Right lobe of liver (tissue), 6 donors: ENCODE measurements around the gene POLR2L. TPM values are rescaled to one million over a fixed set of nuclear protein-coding genes. Genes with fewer than 3 reads are reported as not detected.
A peak's percentile ranks its signal among the peaks of the same experiment; 100 is the strongest.

Source experiments
- ATAC-seq, 4 donors: fragments of 200-7000 bp; cut with Tn5 transposase; one replicate each; pipeline ENCODE4 v1.9.1; 2020; ENCODE audit warnings: mild to moderate bottlenecking in 4 of 4, moderate library complexity in 4 of 4
- DNase-seq, 3 donors: peaks; one replicate each; pipeline ENCODE4 v3.0.0-alpha.2; 2020
- H3K27ac ChIP-seq, 3 donors: fragments of 200-600 bp; one replicate each; pipeline ENCODE4 v1.8.0; 2022
- H3K27me3 ChIP-seq, 2 donors: fragments of 200-600 bp; one replicate each; pipeline ENCODE4 v1.8.0; 2022
- H3K36me3 ChIP-seq, 4 donors: fragments of 200-600 bp; sonication (generic) in 1 of 4; one replicate each; pipeline versions ENCODE4 v1.5.1 to v1.8.0; 2017 to 2022; ENCODE audit warnings: control low read depth in 1 of 4
- H3K4me1 ChIP-seq, 4 donors: fragments of 200-600 bp; sonication (generic) in 1 of 4; one replicate each; pipeline versions ENCODE4 v1.5.1 to v1.8.0; 2017 to 2022; ENCODE audit warnings: control low read depth in 1 of 4
- H3K4me3 ChIP-seq, 3 donors: fragments of 200-600 bp; one replicate each; pipeline ENCODE4 v1.8.0; 2022
- H3K9me3 ChIP-seq, 4 donors: fragments of 200-600 bp; sonication (generic) in 1 of 4; one replicate each; pipeline versions ENCODE4 v1.5.1 to v1.8.0; 2017 to 2022; ENCODE audit warnings: control low read depth in 1 of 4
- POLR2A ChIP-seq: fragments of 450-650 bp; IDR thresholded peaks from one replicate; pipeline ENCODE4 v1.6.1; 2017; ENCODE audit warnings: antibody characterized with exemption, mild to moderate bottlenecking
- WGBS: methylation state at CpG from one replicate; pipeline ENCODE4 v1.1.6; 2018; ENCODE audit warnings: low coverage, low lambda C conversion rate; ENCODE audit not compliant: insufficient coverage; ENCODE audit errors: missing lambda C conversion rate; 5-methylcytosine and 5-hydroxymethylcytosine counted together
- intact Hi-C, 2 donors: fragments of 100-400 bp; cut with DNase I; formaldehyde crosslinking; loops; one replicate each; pipeline versions ENCODE4 v1.11.2 to v1.14.1; 2022
- total RNA-seq, 6 experiments: library from RNA; depleted of rRNA in 2 of 6; stranded (reverse); fragments of >200 nt in 2 of 6; fragmentation: NEBNext Ultra II Directional in 3 of 6; extraction: Animal tissue kit (Norgen Biotek cat#: 25700) in 3 of 6; gene quantifications; one replicate each; pipeline versions ENCODE4 v1.1.0 to v1.2.4, GENCODE V29; 2016 to 2023
- TF ChIP-seq, protein P1 (sequence below), 4 donors: fragments of 200-600 bp in 3 of 4; fragments of 450-650 bp in 1 of 4; IDR thresholded peaks; one replicate each; pipeline versions ENCODE4 v1.5.1 to v1.8.0; 2016 to 2022; ENCODE audit warnings: antibody characterized with exemption in 4 of 4, mild to moderate bottlenecking in 2 of 4
- donor health status: DM: no; HTN: yes; CAD: no.
- donor health status: DM: no; HTN: no; CAD: no.
- donor health status: DM: no; HTN: no; CAD: no.
- donor health status: DM: no; HTN: yes; CAD: no.
- donor health status: DM: no; HTN: yes; CAD: no.

Gene POLR2L
- total RNA-seq, 6 experiments from 2014 or later, result 34.5 to 88.1 (median 72.9) TPM

DNA sequence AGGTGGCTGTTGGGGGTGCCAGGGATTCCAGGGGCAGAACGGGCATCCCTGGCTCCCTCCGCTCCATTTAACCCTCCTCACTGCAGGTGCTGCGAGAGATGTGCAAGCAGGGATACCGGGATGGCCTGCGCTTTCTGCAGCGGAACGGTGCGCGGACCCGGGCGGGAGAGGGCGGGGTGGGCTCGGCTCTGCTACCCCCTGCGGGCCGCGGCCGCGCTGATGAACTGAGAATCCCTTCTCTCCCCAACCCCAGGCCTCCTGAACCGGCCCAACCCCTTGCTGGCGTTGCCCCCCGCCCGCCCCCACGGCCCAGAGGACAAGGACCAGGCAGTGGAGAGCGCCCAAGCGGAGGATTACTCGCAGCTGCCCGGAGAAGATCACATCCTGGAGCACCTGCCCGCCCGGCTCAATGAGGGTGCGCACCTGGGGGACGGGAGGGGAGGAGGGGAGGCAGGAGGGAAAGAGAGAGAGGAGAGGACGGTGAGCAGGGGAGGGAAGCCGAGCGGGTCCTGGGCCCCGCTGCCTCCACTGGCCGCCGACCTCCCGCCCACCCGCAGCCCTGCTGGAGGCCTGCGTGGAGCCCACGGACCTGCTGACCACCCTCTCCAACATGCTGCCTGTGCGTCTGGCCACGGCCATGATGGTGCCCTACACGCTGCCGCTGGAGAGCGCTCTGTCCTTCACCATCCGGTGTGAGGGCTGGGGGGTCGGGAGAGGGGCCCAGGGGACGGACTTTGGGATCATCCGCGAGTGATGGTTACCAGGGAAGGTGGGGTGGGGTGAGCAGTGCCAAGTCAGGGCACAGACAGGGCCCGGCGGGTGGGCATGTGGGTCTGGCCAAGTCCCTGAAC is 18.7 kb downstream of the POLR2L start:
- Histone ChIP-seq H3K27me3 (no peaks in the 10 kb centered on the region), H3K4me3 (no peak overlapping the region), H3K27ac (no peak overlapping the region), H3K9me3 (no peaks in the 10 kb centered on the region), H3K4me1 (peaks cover 0 to 63% (median 24%) of the 10 kb centered on the region in 4 donors), H3K36me3 (peaks cover 0 to 24% (median 7%) of the 10 kb centered on the region in 4 donors)
- TF ChIP-seq, protein P1, sequence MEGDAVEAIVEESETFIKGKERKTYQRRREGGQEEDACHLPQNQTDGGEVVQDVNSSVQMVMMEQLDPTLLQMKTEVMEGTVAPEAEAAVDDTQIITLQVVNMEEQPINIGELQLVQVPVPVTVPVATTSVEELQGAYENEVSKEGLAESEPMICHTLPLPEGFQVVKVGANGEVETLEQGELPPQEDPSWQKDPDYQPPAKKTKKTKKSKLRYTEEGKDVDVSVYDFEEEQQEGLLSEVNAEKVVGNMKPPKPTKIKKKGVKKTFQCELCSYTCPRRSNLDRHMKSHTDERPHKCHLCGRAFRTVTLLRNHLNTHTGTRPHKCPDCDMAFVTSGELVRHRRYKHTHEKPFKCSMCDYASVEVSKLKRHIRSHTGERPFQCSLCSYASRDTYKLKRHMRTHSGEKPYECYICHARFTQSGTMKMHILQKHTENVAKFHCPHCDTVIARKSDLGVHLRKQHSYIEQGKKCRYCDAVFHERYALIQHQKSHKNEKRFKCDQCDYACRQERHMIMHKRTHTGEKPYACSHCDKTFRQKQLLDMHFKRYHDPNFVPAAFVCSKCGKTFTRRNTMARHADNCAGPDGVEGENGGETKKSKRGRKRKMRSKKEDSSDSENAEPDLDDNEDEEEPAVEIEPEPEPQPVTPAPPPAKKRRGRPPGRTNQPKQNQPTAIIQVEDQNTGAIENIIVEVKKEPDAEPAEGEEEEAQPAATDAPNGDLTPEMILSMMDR (IDR thresholded peaks at IDR 0.05), result no peak
- no peak for TF ChIP-seq POLR2A
- intact Hi-C loops, result no loop called here
- WGBS, result 83% methylated on average over 17 of the region's 53 CpGs
- ATAC-seq (no peak), DNase-seq (no peak)

DNA sequence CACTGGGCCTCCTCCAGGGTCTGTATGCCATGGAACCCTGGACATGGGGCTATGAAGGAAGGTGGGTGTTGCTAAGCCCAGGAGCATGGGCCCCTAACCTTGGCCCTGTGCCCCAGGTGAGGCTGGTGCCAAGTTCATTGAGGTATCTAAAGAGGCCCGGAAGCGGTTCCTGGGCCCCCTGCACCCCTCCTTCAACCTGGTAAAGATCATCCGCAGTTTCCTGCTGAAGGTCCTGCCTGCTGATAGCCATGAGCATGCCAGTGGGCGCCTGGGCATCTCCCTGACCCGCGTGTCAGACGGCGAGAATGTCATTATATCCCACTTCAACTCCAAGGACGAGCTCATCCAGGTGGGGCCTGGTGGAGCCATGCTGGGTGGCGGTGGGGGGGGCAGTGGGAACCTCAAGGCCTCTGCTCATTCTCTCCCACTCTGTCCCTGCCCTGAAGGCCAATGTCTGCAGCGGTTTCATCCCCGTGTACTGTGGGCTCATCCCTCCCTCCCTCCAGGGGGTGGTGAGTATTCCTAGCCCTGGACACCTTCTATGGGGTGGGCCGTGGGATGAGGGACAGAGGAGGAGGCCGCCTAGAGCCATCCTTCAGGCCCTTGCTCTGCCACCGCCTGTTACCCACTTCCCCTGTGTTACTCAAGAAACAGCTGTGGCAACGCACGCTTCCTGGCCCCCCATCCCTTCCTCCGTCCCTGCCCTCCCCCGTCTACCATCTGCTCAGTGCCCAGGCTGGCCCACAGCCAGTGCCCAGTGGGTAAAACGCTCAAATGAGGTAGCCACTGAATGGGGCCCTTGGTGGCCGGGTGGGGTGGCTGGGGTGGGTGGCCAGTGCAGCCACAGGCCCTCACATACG is 20.6 kb downstream of the POLR2L start:
- peaks cover 0 to 52% (median 24%) of the 10 kb centered on the region in 4 donors for H3K4me1 ChIP-seq
- TF ChIP-seq, protein P1 (IDR thresholded peaks at IDR 0.05), result no peak
- no peak for TF ChIP-seq POLR2A
- H3K27me3 ChIP-seq, result no peaks in the 10 kb centered on the region
- DNase-seq (no peak), ATAC-seq (no peak)
- intact Hi-C loops, result no loop called here
- no peaks in the 10 kb centered on the region for H3K9me3 ChIP-seq
- peaks cover 0 to 24% (median 7%) of the 10 kb centered on the region in 4 donors for H3K36me3 ChIP-seq
- H3K27ac ChIP-seq, result peak overlapping the region; percentile 36 to 94 (median 88)
- WGBS, result 36% methylated on average over 14 of the region's 22 CpGs
- H3K4me3 ChIP-seq, result peak overlapping the region; percentile 30 to 99 (median 71)

DNA sequence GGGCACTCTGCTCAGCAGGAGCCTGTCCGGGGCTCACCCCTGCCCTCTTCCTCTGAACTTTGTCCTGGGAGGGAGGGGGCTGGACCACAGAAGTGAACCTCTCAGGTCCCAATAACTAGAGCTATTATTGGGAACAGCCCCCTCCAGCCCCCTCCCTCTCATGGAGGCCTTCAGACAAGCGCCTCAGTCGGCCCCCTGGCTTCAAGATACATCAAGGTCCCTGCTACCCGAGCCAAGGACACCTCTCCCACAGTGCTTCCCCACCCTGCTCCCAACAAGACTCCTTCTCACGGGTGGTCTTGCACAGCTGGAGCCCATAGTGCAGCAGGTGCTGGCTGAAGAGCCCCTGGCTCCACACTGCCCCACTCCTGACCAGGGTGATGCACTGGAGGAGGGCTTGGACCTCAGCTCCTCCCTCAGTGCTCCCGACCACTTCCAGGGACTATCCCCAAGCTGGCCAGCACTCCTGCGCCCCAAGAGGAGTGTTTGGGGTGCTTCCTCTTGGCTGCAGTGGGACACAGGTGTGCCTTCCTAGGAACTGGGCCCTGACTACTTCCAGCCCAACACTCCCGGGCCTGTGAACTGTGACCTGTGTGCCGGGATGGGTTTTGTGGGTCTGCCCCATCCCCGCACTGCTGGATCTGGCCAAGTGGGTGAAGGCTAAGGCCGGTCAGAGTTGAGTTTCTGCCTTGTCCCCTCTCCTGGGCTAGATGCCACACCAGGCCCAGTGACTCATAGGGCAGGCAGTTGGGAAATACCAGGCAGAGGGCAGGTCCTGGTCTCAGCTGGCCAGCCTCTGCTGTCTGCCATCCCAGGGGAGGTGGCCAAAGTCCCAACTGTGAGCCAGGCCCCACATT is 21.4 kb downstream of the POLR2L start:
- peak; percentile 22 for TF ChIP-seq POLR2A
- TF ChIP-seq, protein P1 (IDR thresholded peaks at IDR 0.05), result no peak
- H3K27me3 ChIP-seq, result no peaks in the 10 kb centered on the region
- intact Hi-C loops, result no loop called here
- ATAC-seq, result peak; percentile 58 to 72 (median 65)
- H3K9me3 ChIP-seq, result no peaks in the 10 kb centered on the region
- DNase-seq, result peak; percentile 89 to 98 (median 96)
- H3K36me3 ChIP-seq, result peaks cover 0 to 24% (median 7%) of the 10 kb centered on the region in 4 donors
- peaks cover 0 to 43% (median 20%) of the 10 kb centered on the region in 4 donors for H3K4me1 ChIP-seq
- 25% methylated on average over 4 of the region's 11 CpGs for WGBS
- peak overlapping the region; percentile 81 to 94 (median 88) for H3K27ac ChIP-seq
- peak overlapping the region; percentile 71 to 99 (median 94) for H3K4me3 ChIP-seq
